GM12873 (cell line): ENCODE data around the gene ZNF683.

ENCODE experiments used
- TF ChIP-seq, protein P1 (sequence below): IDR thresholded peaks from 2 replicates; pipeline ENCODE4 v1.5.1; 2012; ENCODE audit warnings: low read depth, mild to moderate bottlenecking, moderate library complexity, low read length, control low read depth; ENCODE audit not compliant: insufficient read depth; ENCODE audit errors: missing control alignments

Gene ZNF683

DNA sequence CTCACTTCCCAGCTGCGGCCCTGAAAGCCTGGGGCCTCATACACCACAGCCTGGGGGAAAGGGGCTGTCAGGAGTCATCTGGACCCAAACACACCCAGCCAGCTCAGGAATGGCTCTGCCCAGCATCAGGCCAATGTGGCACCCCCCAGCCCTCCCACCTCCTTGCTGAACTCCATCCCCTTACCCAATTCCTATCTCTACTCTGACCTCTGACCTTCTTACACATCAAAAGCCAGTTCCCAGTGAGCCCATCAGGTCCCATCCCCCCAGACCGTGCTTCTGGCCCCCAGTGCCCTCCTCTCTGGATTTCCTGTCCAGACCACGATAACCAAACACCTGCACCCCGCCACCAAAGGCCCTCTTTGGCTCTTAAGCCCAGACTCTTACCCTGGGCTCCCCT, 34.9 kb downstream of the ZNF683 start:
- TF ChIP-seq, protein P1, sequence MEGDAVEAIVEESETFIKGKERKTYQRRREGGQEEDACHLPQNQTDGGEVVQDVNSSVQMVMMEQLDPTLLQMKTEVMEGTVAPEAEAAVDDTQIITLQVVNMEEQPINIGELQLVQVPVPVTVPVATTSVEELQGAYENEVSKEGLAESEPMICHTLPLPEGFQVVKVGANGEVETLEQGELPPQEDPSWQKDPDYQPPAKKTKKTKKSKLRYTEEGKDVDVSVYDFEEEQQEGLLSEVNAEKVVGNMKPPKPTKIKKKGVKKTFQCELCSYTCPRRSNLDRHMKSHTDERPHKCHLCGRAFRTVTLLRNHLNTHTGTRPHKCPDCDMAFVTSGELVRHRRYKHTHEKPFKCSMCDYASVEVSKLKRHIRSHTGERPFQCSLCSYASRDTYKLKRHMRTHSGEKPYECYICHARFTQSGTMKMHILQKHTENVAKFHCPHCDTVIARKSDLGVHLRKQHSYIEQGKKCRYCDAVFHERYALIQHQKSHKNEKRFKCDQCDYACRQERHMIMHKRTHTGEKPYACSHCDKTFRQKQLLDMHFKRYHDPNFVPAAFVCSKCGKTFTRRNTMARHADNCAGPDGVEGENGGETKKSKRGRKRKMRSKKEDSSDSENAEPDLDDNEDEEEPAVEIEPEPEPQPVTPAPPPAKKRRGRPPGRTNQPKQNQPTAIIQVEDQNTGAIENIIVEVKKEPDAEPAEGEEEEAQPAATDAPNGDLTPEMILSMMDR, result no peak

DNA sequence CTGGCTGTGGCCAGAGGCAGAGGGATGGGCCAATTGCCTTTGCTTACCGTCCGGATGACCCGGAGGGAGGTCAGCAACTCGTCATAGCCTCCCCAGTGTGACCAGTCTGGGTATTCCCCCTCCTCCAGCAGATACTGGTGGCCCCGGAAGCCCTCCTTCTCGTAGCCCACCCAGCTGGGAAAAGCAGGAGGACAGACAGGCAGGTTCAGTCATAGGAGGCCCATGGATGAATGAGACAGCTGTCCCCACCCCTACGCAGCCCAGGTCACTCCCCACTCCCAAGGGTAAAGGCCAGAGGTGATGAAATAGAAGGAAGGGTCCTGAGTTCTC, 35.4 kb downstream of the ZNF683 start:
- TF ChIP-seq, protein P1, result no peak

DNA sequence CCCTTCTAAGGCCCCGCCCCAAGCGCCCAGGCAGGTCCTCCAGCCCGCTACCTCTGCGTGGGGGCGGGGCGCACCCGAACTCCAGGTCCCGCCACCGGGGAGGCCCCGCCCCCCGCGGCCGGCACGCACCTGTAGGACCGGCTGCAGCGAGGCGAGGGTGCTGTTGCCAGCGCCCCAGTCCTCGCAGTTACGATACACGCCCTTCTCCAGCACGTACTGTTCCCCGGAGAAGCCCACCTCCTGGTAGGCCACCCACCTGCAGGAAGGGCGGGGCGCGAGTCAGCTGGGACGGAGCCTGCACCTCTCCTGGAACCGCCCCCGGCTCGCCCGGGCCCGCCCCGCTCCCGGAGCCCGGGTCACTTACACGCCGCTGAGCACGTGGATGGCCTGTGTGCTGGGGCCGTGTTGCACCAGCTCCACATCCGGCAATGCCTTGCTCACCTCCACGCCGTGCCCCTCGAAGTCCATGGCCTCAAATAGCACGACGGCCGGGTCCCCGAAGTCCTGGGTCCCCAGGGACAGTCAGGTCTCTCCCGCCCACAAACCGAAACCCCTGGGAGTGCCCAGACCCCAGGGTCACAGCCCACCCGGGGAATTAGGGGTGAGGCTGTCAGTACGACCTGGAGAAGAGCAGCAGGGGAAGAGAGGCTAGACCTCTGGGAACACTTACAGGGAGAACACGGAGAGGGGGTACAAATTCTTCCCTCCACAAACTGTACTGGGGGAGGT, 35.9 kb downstream of the ZNF683 start:
- TF ChIP-seq, protein P1, result no peak

DNA sequence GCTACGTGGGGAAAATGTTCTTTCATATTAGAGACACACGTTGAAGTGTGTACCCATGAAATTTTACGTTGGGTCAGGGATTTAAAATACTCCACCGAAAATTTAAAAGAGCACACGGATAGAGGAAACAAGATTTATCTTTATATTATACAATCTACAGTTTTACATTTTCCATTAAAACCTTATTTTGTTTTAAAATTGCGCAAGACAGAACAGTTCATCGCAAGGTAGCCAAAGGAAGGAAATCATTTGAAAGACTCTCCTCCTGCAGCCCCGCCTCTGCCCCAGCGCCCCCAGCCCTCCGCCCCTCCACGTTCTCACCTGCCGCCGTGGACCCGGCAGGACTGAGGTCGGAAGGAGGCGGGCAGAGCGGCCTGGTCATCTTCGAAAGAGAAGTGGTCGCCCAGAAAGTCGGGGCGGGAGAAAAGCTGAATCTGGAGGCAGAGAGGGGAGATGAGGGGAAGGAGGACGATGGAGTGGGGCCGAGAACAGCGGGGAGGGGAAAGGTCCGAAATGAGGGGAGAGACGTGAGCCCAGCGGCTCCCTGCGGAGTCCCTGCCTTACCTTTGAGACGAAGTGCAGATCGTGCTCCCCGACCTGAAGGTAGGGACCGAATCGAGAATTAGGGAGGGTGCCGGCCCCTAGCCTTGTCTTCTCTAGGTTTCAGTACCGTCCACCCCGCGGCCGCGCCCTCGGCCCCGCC, 36.6 kb downstream of the ZNF683 start:
- TF ChIP-seq, protein P1, result no peak

DNA sequence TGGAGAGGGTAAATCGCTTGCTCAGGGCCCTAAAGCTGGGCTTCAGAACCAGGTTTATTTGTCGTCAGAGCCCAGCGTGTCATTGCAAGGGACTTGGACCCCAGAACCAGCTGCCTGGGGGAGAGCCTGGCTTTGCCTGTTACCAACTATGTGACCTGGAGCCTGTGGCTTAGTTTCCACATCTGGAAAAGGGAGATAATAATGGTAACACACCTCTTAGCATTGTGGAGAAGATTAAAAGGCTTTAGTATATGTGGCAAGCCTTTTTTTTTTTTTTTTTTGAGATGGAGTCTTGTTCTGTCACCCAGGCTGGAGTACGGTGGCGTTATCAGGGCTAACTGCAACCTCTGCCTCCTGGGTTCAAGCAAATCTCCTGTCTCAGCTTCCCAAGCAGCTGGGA, 42.3 kb downstream of the ZNF683 start:
- TF ChIP-seq, protein P1, result no peak

DNA sequence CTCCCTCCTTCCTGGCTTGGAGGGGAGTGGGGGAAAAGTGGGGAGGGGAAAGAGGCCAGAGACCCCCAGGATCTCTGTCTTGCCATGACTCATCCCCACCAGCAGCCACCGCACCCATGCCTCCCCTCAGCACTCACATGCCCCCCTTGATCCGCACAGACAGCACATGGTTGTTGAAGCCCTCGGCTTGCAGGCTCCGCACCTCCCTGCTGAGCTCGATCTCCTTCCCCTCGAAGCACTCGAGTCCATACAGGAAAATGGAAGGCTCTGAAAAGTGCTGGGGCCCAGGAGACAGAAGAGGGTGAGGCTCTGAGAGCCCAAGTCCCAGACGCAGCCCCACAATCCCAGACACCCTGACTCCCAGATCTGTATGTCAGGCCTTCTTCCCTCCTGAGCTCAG, 44.0 kb downstream of the ZNF683 start:
- TF ChIP-seq, protein P1, result no peak

DNA sequence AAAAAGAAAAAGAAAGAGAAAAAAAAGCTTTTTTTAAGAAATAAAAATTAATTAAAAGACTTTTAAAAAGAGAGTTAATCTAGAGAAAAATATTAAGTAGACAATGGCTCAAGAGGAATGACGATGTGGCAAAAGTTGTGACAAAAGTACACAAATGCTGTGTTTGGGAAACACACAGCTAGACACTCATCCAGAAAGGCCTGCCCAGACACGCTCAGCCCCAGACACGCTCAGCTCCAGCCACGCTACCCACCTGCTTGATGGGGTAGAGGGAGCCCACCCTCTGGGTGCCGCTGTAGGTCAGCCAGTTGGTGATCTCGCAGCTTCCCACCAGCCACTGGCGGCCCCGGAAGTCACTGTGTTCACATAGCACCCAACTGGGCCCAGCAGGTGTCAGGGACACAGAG, 44.6 kb downstream of the ZNF683 start:
- TF ChIP-seq, protein P1, result no peak
